Measurements from ENCODE around the gene OSTN.

Gene OSTN

DNA sequence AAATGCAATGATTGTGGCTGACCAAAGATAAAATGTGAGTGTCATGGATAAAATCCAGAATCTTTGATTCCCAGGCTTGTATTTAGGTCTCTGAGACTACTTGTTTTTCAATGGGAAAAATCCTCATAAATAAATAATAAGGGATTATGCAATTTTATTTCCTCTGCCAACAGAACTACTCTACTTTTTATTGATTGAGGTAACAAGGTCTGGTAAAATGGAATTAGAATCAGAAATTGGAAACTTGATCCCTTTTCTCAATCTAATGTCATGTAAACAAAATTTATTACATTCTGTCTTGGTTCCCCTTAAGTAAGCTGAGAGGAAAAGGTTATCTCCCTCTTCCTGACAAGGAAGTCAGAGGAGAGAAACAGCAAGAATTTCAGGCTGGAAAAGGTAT, 81.8 kb downstream of the OSTN start:
- Histone ChIP-seq H3K27me3 (replicated peaks; ENCODE audit: control insufficient read depth, insufficient read depth, low read length, poor library complexity, severe bottlenecking) (no peaks in the 10 kb centered on the region), H3K36me3 (ENCODE audit: control insufficient read depth, insufficient read depth, low read length) (no peaks in the 10 kb centered on the region), H3K27ac (ENCODE audit: insufficient read depth, low read length, poor library complexity, severe bottlenecking) (no peak overlapping the region), H3K4me3 (ENCODE audit: insufficient read depth, low read depth, low read length, poor library complexity, severe bottlenecking) (no peak overlapping the region), H3K9me3 (ENCODE audit: control insufficient read depth, low read length) (no peaks in the 10 kb centered on the region), H3K4me1 (ENCODE audit: control insufficient read depth, insufficient read depth, low read length, poor library complexity, severe bottlenecking) (no peaks in the 10 kb centered on the region)
- no peak for DNase-seq

DNA sequence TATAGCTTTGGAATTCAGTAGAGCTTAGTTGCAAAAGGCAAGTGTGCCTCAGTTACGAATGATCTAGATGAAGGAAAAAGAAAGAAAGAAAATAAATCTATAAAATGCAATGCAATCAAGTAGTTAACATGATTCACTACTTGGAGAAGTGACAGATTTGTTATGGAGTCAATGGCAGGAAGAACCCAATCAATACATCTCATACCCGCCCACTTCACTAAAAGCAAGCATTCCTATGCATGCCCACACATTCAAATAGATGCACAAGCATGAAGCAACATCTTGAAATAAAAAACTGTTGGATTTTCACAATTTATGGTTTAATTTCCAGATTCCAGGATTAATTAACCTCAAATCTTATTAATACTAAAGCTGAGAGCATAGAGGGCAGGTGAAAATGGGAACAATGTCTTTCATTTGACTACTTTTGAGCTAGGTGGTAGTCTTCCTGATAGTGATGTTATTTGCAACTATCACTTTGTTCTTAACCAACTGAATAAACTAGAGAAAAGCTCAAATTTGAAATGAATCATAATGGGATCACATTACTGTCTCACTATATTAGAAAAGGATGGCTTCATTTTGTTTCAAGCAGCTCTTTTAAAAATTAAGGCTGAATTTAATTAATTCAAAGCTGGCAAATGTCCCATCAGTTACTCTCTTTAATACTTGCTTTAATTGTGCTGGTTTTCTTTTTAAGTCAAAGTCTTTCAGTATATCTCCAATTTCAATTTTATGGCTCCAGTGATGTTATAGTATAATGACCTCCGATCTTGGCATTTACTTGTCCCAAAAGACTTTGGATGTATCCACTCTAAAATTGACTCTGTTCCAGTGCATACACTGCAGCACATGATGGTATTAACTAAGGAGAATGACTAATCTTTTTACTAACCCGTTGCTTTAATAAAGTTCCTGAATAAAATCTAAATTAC, 83.5 kb downstream of the OSTN start:
- Histone ChIP-seq H3K9me3 (ENCODE audit: control insufficient read depth, low read length) (no peaks in the 10 kb centered on the region), H3K4me3 (ENCODE audit: insufficient read depth, low read depth, low read length, poor library complexity, severe bottlenecking) (no peak overlapping the region), H3K27me3 (replicated peaks; ENCODE audit: control insufficient read depth, insufficient read depth, low read length, poor library complexity, severe bottlenecking) (no peaks in the 10 kb centered on the region), H3K36me3 (ENCODE audit: control insufficient read depth, insufficient read depth, low read length) (no peaks in the 10 kb centered on the region), H3K27ac (ENCODE audit: insufficient read depth, low read length, poor library complexity, severe bottlenecking) (no peak overlapping the region), H3K4me1 (ENCODE audit: control insufficient read depth, insufficient read depth, low read length, poor library complexity, severe bottlenecking) (no peaks in the 10 kb centered on the region)
- DNase-seq, result no peak

DNA sequence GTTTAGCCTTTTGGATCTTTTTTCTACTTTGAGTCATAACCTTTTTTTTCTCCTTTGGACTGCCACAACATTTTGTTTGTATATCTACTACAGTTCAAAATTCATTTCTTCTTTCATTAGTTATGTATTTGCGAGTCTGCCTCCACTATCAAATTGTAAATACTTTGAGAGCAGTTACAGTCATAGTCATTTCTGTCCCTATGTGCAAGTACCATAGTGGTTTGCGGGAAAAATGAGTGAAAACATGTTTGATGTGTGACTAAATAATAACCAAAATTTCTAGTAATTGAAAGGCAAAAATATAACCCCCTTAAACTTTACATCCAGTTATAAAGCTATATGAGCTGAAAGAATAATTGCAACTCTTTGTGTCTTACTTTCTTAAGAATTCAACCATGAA, 84.4 kb downstream of the OSTN start:
- no peak for DNase-seq
- H3K27me3 ChIP-seq (replicated peaks; ENCODE audit: control insufficient read depth, insufficient read depth, low read length, poor library complexity, severe bottlenecking), result no peaks in the 10 kb centered on the region
- no peak overlapping the region for H3K27ac ChIP-seq (ENCODE audit: insufficient read depth, low read length, poor library complexity, severe bottlenecking)
- H3K4me3 ChIP-seq (ENCODE audit: insufficient read depth, low read depth, low read length, poor library complexity, severe bottlenecking), result no peak overlapping the region
- no peaks in the 10 kb centered on the region for H3K9me3 ChIP-seq (ENCODE audit: control insufficient read depth, low read length)
- no peaks in the 10 kb centered on the region for H3K4me1 ChIP-seq (ENCODE audit: control insufficient read depth, insufficient read depth, low read length, poor library complexity, severe bottlenecking)
- no peaks in the 10 kb centered on the region for H3K36me3 ChIP-seq (ENCODE audit: control insufficient read depth, insufficient read depth, low read length)

GRCh38 chr3:191290311-191291025, 91.4 kb downstream of the OSTN start:
- DNase-seq, result no peak
- H3K4me3 ChIP-seq (ENCODE audit: insufficient read depth, low read depth, low read length, poor library complexity, severe bottlenecking), result peak overlapping the region; percentile 4
- H3K27me3 ChIP-seq (replicated peaks; ENCODE audit: control insufficient read depth, insufficient read depth, low read length, poor library complexity, severe bottlenecking), result no peaks in the 10 kb centered on the region
- H3K9me3 ChIP-seq (ENCODE audit: control insufficient read depth, low read length), result no peaks in the 10 kb centered on the region
- no peaks in the 10 kb centered on the region for H3K36me3 ChIP-seq (ENCODE audit: control insufficient read depth, insufficient read depth, low read length)
- H3K4me1 ChIP-seq (ENCODE audit: control insufficient read depth, insufficient read depth, low read length, poor library complexity, severe bottlenecking), result no peaks in the 10 kb centered on the region
- no peak overlapping the region for H3K27ac ChIP-seq (ENCODE audit: insufficient read depth, low read length, poor library complexity, severe bottlenecking)

- H3K27ac ChIP-seq (ENCODE audit: insufficient read depth, low read length, poor library complexity, severe bottlenecking), result no peak overlapping the region
- H3K4me1 ChIP-seq (ENCODE audit: control insufficient read depth, insufficient read depth, low read length, poor library complexity, severe bottlenecking), result no peaks in the 10 kb centered on the region
- H3K4me3 ChIP-seq (ENCODE audit: insufficient read depth, low read depth, low read length, poor library complexity, severe bottlenecking), result no peak overlapping the region
- no peak for DNase-seq
- H3K27me3 ChIP-seq (replicated peaks; ENCODE audit: control insufficient read depth, insufficient read depth, low read length, poor library complexity, severe bottlenecking), result no peaks in the 10 kb centered on the region
- no peaks in the 10 kb centered on the region for H3K9me3 ChIP-seq (ENCODE audit: control insufficient read depth, low read length)
- no peaks in the 10 kb centered on the region for H3K36me3 ChIP-seq (ENCODE audit: control insufficient read depth, insufficient read depth, low read length)
These were observed 93.4 kb downstream of the OSTN start for GRCh38 chr3:191292243-191293015.

- no peak overlapping the region for H3K27ac ChIP-seq (ENCODE audit: insufficient read depth, low read length, poor library complexity, severe bottlenecking)
These were observed 95.2 kb downstream of the OSTN start for GRCh38 chr3:191294291-191294690.

DNA sequence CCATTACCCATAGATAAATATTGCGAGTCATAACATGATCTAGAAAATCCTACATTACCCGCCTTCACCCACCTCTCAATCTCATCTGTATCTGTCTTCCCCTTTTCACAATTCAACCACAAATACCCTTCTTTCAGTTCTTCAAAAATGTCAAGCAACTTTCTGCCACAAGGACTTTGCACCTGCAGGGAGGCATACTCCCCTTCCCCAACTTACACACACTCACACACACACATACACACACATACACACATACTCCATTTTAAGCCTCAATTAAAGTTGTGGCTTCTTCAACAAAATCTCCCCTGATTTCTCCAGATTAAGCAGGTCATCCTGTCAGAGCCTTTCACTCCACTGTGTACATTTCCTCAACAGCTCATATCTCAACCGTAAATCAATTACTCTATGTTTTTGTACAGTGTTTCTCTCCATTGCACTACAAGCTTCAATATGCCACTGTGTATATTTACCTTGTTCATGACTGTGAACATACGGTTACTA, 97.0 kb downstream of the OSTN start:
- H3K4me1 ChIP-seq (ENCODE audit: control insufficient read depth, insufficient read depth, low read length, poor library complexity, severe bottlenecking), result no peaks in the 10 kb centered on the region
- H3K4me3 ChIP-seq (ENCODE audit: insufficient read depth, low read depth, low read length, poor library complexity, severe bottlenecking), result no peak overlapping the region
- H3K9me3 ChIP-seq (ENCODE audit: control insufficient read depth, low read length), result no peaks in the 10 kb centered on the region
- no peak overlapping the region for H3K27ac ChIP-seq (ENCODE audit: insufficient read depth, low read length, poor library complexity, severe bottlenecking)
- no peaks in the 10 kb centered on the region for H3K36me3 ChIP-seq (ENCODE audit: control insufficient read depth, insufficient read depth, low read length)
- no peak for DNase-seq
- no peaks in the 10 kb centered on the region for H3K27me3 ChIP-seq (replicated peaks; ENCODE audit: control insufficient read depth, insufficient read depth, low read length, poor library complexity, severe bottlenecking)

More at GRCh38 chr3:191294291-191294690, 95.2 kb downstream of the OSTN start:
- H3K4me3 ChIP-seq (ENCODE audit: insufficient read depth, low read depth, low read length, poor library complexity, severe bottlenecking), result no peak overlapping the region
- H3K9me3 ChIP-seq (ENCODE audit: control insufficient read depth, low read length), result no peaks in the 10 kb centered on the region
- H3K36me3 ChIP-seq (ENCODE audit: control insufficient read depth, insufficient read depth, low read length), result no peaks in the 10 kb centered on the region
- no peaks in the 10 kb centered on the region for H3K27me3 ChIP-seq (replicated peaks; ENCODE audit: control insufficient read depth, insufficient read depth, low read length, poor library complexity, severe bottlenecking)
- DNase-seq, result no peak
- H3K4me1 ChIP-seq (ENCODE audit: control insufficient read depth, insufficient read depth, low read length, poor library complexity, severe bottlenecking), result no peaks in the 10 kb centered on the region

DNA sequence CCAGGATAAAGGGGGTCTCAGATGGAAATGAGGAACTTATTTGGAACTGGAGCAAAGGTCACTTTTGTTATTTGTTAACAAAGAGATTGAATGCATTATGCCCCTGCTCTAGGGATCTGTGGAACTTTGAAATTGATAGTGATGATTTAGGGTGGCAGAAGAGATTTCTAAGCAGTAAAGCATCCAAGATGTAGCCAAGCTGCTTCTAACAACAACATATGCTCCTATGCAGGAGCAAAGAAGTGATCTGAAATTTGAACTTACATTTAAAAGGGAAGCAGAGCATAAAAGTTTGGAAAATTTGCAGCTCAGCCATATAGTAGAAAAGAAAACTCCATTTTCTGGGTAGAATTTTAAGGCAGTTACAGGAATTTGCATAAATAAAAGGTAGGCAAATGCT, 99.8 kb downstream of the OSTN start:
- Histone ChIP-seq H3K27me3 (replicated peaks; ENCODE audit: control insufficient read depth, insufficient read depth, low read length, poor library complexity, severe bottlenecking) (no peaks in the 10 kb centered on the region), H3K36me3 (ENCODE audit: control insufficient read depth, insufficient read depth, low read length) (no peaks in the 10 kb centered on the region), H3K9me3 (ENCODE audit: control insufficient read depth, low read length) (no peaks in the 10 kb centered on the region), H3K27ac (ENCODE audit: insufficient read depth, low read length, poor library complexity, severe bottlenecking) (no peak overlapping the region), H3K4me1 (ENCODE audit: control insufficient read depth, insufficient read depth, low read length, poor library complexity, severe bottlenecking) (no peaks in the 10 kb centered on the region), H3K4me3 (ENCODE audit: insufficient read depth, low read depth, low read length, poor library complexity, severe bottlenecking) (no peak overlapping the region)
- no peak for DNase-seq

- Histone ChIP-seq H3K27me3 (replicated peaks; ENCODE audit: control insufficient read depth, insufficient read depth, low read length, poor library complexity, severe bottlenecking) (no peaks in the 10 kb centered on the region), H3K36me3 (ENCODE audit: control insufficient read depth, insufficient read depth, low read length) (no peaks in the 10 kb centered on the region), H3K9me3 (ENCODE audit: control insufficient read depth, low read length) (no peaks in the 10 kb centered on the region), H3K27ac (ENCODE audit: insufficient read depth, low read length, poor library complexity, severe bottlenecking) (no peak overlapping the region), H3K4me3 (ENCODE audit: insufficient read depth, low read depth, low read length, poor library complexity, severe bottlenecking) (no peak overlapping the region), H3K4me1 (ENCODE audit: control insufficient read depth, insufficient read depth, low read length, poor library complexity, severe bottlenecking) (no peaks in the 10 kb centered on the region)
- no peak for DNase-seq
These were observed 101.4 kb downstream of the OSTN start for GRCh38 chr3:191300422-191300821.
